ENCODE data around the gene TBX6.

TBX6 gene

DNA sequence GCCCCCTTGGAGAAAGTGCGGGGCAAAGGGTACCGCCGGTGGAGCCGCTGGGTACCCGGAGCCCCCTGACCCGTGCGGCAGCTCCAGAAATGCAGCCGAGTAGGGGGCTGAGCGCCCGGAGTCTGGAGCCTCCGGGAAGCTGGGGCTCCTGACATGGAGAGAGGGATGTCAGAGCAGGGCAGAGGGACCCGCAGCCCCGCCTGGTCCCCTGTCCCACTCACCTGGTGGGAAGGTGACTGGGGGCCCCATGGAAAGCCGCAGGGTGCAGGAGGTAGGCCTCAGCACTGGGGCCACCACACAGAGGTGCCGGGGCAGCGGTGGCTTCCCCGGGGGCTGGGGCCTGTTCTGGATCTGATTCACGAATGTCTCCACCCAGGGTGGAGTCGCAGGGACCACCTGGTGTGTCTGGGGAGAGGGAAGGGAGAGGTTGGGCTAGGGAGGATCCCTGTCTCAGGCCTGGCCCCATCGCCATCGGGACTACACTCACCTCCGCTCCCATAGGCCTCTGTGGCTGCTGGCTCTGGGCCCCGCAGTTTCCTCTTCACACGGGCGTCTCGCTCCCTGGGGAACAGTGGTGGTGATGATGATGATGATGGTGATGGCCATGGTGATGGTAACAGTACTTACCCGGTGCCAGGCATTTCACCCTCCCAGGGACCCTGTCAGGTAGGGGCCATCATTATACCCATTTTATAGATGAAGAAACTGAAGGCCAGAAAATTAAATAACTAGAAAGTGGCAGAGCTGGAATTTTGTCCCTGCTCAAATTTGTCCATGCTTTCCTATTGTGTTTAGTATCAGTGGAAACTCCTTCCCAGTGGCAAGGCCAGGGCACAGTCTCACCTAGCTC lies 5.2 kb downstream of the TBX6 start:
- no peak for DNase-seq (ENCODE audit: low read depth)

DNA sequence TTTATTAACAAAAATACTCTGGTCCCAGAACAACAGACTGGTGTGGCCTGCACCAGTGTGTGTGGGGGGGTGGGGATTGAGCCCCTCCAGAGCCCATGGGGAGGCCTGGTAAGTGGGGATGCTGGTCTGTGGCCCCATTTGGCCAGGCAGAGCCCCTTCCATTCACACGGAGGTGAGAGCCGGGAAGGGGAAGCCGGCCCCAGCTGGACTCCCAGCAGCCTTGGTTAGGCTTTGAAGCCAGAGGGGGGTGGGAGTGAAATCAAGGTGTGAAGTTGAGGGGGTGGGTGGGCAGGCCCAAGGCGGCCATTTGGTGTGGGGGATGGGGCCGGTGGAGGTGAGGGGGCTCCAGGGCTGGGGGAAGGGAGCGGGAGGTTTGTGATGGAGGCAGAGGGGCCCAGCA lies 5.9 kb downstream of the TBX6 start:
- DNase-seq (ENCODE audit: low read depth): no peak

DNA sequence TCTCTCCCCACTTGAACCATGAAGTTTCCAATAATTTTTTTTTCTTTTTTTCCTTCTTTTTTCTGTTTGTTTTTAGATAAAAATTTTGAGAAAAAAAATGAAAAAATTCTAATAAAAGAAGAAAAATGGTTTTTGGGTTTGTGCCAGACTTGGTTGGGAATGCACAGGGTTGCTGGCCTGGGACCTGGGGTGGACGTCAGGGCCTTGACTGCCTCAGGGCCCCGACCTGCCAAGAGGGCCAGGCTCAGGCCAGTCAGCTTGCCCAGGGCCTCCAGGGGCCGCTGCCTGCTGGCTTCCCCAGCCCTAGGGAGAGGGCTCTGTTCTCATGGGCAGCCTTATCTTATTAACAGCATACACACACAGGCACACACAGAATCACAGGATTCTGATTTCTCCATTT lies 6.5 kb downstream of the TBX6 start:
- no peak for DNase-seq (ENCODE audit: low read depth)

DNA sequence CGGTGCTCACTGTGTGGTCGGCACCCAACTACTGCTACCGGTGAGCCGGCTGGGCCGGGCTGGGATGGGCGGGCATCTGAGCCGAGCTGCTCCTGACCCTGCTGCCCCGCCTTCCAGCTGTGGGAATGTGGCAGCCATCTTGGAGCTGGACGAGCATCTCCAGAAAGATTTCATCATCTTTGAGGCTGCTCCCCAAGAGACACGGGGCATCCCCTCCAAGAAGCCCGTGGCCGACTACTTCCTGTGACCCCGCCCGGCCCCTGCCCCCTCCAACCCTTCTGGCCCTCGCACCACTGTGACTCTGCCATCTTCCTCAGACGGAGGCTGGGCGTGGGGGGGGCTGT lies 6.9 kb downstream of the TBX6 start:
- DNase-seq (ENCODE audit: low read depth): no peak

DNA sequence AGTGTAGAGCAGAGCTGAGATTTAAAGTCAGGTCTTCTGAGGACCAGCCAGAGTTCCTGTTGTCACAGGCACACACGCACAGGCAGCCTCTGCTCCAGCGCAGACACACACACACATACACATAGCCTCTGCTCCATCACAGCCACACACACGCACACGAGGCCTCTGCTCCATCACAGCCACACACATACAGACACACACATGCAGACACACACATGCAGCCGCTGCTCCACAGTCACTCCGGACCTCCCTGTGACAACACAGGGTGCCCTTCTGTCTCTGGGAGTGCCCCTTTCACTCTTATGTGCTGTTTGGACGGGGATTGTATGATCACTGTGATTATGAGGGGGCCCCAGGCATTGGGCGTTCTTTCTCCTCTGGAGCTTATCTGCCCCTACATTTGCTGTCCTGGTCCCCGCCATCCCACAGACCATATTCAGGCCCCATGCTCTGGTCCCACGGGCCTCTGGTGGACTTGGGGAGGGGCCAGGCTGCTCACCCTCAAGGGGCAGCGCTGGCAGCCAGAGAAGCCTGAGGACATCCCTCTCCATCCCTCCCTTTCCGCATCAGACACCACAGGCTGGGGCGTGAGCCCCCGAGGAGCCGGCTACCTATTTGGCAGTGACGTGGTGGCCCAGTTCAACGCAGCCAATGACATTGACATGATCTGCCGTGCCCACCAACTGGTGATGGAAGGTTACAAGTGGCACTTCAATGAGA lies 7.5 kb downstream of the TBX6 start:
- no peak for DNase-seq (ENCODE audit: low read depth)

DNA sequence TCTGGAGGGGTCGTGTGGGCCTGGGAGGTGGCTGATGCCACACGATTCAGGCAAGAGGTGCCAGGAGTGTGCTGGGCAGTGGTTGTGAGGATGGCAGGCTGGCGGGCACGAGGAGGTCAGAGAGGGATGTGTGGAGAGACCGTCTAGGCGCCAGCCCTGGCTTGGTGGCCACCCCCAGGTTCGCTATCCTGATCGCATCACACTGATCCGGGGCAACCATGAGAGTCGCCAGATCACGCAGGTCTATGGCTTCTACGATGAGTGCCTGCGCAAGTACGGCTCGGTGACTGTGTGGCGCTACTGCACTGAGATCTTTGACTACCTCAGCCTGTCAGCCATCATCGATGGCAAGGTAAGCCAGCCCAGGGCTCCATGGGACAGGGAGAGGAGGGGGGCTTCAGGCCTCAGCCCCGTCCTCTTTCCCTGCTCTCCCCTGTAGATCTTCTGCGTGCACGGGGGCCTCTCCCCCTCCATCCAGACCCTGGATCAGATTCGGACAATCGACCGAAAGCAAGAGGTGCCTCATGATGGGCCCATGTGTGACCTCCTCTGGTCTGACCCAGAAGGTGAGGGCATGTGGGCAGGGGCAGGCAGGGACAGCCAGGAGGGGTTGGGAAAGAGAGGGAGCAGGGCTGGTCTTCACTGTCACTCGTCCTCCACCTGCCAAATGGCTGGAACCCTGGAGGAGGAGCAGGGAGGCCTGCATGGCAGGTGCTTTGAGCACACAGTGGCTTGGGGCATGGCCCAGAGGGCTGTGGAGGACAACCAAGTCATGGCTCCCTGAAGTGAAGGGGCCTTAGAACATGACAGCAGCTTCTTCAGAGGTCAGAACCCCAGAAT lies 8.3 kb downstream of the TBX6 start:
- no peak for DNase-seq (ENCODE audit: low read depth)

DNA sequence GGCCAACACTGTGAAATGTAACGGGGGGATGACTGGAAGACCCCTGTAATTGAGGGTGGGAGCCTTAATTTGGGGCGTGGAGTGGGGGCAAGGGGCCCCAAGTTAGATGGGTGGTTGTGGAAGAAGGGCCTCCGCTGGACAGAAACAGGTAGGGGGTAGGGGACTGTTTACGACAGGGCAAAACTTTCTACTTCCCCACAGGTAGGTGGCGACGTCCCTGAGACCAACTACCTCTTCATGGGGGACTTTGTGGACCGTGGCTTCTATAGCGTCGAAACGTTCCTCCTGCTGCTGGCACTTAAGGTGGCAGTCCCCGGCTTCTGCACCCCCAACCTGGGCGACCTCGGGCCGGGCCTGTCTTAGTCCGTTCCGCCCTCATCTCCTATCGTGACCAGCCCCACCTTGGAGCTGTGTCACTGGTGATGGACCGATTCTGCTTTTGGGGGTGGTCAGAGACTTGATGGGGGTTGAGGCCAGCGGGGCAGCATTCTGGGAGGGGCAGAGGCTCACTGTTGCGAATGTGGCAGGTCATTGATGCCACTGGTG lies 9.1 kb downstream of the TBX6 start:
- DNase-seq (ENCODE audit: low read depth): no peak

DNA sequence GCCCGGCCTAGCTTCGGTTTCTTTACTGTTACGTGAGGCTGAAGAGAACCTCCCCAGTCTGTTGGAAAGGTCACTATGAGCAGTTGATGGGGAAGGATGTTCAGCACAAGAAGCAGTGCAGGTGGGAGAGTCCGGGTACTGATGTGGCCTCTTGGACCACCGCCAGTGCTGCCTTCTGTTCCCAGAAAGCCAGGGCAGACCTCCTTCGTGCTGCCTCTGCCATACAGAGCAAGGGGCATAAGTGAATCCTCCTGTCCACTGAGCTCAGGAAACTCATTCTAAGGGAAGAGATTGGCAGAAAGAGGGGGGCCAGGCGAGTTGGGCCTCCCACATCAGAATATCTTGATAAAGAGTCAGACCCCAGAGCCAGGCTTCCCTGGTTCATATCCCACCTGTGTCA lies 12.2 kb downstream of the TBX6 start:
- no peak for DNase-seq (ENCODE audit: low read depth)

DNA sequence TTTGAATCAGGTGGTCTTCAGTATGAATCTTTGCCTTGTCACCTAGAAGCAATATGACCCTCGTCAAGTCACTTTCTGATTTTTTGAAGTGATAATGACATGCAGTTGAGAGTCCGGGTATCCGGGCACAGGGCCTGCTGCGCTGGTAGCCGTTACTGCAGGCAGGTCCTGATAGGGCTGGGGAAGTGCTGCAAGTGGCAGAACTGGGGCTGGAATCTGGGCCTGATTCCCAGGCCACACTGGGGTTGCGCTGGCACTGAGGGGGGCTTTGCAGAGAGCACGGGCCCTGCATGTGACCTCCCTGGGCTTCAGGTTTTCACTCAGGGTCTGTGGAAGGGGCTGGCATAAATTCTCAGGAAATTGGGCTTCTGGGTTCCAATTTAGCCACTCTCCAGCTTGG lies 13.0 kb downstream of the TBX6 start:
- DNase-seq (ENCODE audit: low read depth): no peak

DNA sequence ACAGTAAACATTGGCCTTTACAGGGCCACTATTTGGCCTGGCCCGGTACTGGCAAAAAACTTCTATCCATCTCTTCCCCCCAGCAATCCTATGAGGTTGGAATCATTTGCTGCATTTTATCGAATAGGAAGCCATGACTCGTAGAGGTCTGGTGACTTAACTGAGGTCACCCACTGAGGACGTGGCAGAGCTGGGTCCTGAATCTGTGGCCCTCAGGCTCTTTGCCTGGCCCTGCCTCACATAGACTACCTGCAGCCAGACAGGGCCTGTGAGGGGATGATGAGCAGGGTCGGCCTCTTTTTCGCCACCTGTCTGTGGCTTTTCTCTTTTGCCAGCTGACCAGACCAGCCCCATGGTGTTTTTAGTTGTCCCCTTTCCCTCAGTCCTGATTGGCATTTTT lies 14.1 kb downstream of the TBX6 start:
- DNase-seq (ENCODE audit: low read depth): no peak

DNA sequence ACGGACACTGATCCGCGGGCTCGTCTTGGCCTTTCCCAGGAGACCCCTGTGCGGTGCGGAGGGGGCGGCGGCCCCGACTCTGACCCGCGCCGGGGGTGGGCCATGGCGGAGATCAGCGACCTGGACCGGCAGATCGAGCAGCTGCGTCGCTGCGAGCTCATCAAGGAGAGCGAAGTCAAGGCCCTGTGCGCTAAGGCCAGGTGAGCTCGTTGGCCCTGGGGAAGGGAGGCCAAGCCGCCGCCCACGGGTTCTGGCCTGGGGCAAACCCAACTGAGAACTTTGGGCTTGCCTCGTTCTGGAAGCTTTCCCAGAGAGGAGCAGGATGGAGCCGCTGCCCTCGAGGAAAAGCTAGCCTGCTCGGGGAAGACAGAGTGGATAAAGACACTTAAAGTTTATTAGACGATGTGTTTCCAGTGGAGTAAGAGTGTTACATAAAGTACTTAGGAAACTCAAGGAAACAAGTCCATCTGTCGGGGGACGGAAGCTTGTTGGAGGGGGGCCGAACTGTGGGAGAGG lies 15.4 kb downstream of the TBX6 start:
- no peak for DNase-seq (ENCODE audit: low read depth)

DNA sequence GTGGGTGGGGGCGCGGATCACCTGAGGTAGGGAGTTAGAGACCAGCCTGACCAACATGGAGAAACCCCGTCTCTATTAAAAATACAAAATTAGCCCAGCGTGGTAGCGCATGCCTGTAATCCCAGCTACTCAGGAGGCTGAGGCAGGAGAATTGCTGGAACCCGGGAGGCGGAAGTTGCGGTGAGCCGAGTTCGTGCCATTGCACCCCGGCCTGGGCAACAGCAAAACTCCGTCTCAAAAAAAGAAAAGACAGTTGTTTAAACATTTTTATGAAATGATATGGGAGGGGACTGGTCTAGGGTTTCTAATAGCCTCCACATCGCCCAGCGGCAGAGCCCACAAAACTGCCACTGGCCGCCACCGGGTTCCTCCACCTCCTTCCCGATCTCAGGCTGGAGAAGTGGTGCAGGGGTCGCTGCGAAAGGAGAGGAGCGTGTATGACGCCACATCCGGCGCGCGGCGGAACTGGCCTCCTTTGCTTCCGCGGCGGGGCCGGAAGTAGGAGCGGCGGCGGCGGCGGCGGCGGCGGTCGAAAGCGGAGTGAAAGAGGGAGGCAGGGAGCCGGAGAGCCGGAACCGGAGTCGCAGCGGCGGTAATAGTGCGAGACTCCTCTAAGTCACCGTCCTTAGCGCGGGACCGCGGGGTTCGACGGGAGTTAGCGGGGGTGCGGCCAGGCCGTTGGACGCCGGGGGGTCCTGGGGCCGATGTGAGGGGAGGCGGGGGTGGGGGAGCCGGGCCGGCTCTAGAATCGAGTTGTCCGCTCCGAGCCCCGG lies 16.0 kb downstream of the TBX6 start, which contains the start of gene PPP4C:
TSS of gene PPP4C (plus strand) at position 492 of the 773 bp plus-strand sequence. CDS start 384 bp downstream, outside the sequence.
- peak; percentile 82 for DNase-seq (ENCODE audit: low read depth)

DNA sequence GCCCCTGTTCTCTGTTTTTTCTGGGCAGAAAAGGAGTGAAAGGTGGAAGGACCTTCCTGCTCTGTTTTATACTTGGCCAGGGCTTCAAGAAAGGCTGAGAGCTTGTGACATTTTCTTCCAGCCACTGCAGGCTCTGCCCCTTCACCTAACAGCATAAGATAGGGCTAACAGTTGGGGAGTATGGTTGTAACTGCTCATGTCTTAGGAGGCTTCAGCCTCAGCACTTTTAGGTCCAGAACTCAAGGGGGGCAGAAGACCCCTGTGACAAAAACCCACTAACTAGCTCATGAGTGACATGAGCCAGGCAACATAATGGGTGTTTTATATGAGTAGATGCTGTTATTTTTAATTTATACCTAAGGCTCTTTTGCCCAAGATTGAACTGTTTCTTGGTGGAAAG lies 21.2 kb downstream of the TBX6 start:
- no peak for DNase-seq (ENCODE audit: low read depth)

DNA sequence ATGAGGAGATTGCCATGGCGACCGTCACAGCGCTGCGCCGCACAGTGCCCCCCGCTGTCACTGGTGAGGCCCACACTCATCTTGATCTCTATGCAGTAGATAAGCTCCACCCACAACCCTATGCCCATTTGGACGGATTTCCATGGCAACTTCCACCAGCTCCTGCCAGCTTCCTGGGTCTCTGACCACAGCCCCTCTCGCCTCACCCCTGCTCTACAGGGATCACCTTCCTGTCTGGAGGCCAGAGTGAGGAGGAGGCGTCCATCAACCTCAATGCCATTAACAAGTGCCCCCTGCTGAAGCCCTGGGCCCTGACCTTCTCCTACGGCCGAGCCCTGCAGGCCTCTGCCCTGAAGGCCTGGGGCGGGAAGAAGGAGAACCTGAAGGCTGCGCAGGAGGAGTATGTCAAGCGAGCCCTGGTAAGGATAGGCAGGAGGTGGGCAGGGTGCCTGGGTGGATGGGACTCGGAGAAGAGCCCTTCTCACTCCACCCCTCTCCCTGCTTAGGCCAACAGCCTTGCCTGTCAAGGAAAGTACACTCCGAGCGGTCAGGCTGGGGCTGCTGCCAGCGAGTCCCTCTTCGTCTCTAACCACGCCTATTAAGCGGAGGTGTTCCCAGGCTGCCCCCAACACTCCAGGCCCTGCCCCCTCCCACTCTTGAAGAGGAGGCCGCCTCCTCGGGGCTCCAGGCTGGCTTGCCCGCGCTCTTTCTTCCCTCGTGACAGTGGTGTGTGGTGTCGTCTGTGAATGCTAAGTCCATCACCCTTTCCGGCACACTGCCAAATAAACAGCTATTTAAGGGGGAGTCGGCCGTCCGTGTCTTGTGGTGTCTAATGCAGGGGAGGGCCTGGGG lies 21.9 kb downstream of the TBX6 start:
- no peak for DNase-seq (ENCODE audit: low read depth)

DNA sequence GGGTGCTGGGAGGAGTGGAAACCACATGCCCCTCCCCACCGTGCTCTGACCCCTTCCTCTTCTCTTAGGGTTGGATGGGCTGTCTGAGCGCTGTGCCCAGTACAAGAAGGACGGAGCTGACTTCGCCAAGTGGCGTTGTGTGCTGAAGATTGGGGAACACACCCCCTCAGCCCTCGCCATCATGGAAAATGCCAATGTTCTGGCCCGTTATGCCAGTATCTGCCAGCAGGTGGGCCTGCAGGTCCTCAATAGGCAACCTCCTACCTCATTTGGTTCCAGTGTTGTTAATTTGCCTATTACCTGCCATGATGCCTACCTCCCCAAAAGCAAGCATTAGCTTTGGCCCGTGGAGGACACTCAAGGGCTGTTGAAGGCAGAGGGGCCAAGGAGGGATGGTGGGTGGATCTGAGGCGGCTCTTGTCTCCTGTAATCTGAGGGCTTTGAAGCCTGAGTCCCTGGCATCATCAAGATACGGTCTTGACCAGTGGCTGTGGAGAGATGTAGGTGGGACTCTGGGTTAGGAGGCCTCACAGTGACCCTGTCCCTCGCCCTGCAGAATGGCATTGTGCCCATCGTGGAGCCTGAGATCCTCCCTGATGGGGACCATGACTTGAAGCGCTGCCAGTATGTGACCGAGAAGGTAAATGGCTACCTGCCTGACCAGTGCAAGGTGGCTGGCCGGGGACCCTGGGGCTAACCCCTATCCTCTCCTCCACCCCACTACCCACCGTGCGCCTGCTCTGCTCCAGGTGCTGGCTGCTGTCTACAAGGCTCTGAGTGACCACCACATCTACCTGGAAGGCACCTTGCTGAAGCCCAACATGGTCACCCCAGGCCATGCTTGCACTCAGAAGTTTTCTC lies 22.7 kb downstream of the TBX6 start:
- peak; percentile 26 for DNase-seq (ENCODE audit: low read depth)

DNA sequence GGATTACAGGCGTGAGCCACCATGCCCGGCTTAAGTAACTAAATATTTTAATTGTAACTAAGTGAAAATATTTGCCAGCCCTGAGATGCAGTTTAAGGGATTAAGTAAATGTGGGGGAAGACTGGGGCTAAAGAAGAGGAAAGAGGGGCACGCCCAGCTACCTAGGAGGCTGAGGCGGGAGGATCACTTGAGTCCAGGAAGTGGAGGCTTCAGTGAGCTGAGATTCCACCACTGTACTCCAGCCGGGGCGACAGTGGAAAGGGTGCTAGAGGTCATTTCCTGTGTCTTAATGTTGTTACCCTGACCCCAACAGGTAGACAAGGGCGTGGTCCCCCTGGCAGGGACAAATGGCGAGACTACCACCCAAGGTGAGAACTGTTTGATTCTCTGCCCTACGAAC lies 23.4 kb downstream of the TBX6 start:
- DNase-seq (ENCODE audit: low read depth): no peak

DNA sequence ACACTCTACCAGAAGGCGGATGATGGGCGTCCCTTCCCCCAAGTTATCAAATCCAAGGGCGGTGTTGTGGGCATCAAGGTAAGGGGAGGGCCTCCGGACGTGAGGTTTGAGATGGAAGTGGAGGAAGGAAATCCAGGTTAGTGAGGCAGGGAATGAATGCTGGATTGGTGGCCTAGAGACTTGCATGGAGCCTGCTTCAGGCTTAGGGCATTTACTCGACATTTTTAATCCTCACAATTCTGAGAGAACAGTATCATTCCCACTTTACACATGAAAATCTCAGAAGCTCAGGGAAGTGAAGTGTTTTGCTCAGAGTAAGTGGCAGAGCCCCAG lies 24.2 kb downstream of the TBX6 start:
- DNase-seq (ENCODE audit: low read depth): no peak

DNA sequence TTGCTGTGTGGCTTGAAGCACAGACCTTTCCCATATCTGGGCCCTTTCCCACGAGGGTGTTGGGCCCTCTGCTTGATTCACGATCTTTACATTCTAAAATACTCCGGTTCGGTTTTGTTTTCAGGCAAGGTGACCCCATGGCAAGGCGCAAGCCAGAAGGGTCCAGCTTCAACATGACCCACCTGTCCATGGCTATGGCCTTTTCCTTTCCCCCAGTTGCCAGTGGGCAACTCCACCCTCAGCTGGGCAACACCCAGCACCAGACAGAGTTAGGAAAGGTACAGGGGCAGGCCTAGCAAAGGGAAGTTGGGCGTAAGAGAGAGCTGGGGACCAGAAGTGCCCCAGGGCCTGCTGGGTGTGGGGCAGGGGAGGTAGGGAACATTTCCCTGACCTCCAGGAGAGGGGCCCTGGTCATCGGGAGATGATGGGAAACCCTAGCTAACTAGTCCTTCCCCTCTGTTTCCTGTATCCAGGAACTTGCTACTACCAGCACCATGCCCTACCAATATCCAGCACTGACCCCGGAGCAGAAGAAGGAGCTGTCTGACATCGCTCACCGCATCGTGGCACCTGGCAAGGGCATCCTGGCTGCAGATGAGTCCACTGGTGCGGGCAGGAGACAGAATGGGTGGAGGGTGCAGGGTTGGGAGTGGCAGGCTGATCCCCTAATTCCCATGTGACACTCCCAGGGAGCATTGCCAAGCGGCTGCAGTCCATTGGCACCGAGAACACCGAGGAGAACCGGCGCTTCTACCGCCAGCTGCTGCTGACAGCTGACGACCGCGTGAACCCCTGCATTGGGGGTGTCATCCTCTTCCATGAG lies 24.8 kb downstream of the TBX6 start:
- no peak for DNase-seq (ENCODE audit: low read depth)

All from activated gamma-delta T cell treated with anti-CD3 and anti-CD28 coated beads, Interleukin-2, amount 50 U/mL, for 16 hours (primary cell).